GM18909 (cell line): Measurements from ENCODE around the gene FAM193B.
A peak's percentile ranks its signal among the peaks of the same experiment; 100 is the strongest.

Experiments used
- ATAC-seq: cut with Tn5 transposase; IDR thresholded peaks from one replicate; pipeline ENCODE4 v1.9.1; 2021; ENCODE audit warnings: mild to moderate bottlenecking; ENCODE audit not compliant: unreplicated experiment, poor library complexity

Gene FAM193B

GRCh38 chr5:177503351-177504085 is 50.8 kb downstream of the FAM193B start:
- ATAC-seq = no peak

- ATAC-seq = no peak
Observed at GRCh38 chr5:177502886-177503285, 51.5 kb downstream of the FAM193B start.

- ATAC-seq = no peak
Observed at GRCh38 chr5:177501874-177502678, 52.3 kb downstream of the FAM193B start.

DNA sequence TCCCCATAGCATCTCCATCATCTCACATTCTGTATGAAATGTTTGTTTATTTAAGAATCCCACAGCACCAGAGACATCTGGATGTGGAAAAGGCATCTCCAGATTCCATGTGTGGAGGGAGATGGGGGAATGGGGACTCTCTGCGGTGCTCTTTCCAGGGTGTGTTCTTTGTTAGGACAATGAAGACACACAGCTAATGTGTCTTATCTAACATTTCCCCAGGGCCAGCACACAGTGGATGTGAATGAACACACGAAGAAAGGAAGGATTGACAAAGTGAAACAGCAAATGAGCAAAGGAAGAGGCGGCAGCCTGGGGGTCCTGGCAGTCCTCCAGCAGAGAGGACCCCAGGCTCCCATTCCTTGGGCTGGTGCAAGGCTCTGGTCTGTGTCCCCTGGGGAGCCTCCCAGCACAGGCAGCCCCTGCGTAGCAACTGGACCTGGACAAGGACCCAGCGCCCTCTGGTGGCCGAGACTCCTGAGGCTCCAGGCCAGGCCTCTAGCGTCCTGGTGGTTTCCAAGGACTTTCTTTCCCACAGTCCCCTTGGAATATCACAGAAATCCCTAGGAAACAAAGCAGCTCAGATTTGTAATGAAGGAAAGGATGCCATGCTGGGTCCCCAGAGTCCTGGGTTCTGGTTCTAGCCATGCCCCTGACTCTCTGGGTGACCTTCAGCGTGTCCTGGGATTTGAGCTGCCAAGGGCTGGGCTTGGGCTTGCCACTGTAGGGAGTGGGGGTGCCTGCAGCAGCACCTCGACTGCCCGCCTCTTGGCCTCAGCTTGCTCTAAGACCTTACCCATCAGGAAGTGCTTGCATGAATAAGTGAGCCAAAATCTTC is 53.5 kb downstream of the FAM193B start:
- no peak for ATAC-seq

GRCh38 chr5:177499842-177500241 is 54.5 kb downstream of the FAM193B start:
- ATAC-seq = no peak

GRCh38 chr5:177498013-177498787 is 56.2 kb downstream of the FAM193B start:
- peak; percentile 1 for ATAC-seq

GRCh38 chr5:177497292-177498012 is 56.9 kb downstream of the FAM193B start, which contains the start of gene PDLIM7:
Gene PDLIM7, minus strand, starts transcription at chr5:177497604. Its CDS starts 1,092 bp downstream, at chr5:177496512.
- ATAC-seq = peak; percentile 67

DNA sequence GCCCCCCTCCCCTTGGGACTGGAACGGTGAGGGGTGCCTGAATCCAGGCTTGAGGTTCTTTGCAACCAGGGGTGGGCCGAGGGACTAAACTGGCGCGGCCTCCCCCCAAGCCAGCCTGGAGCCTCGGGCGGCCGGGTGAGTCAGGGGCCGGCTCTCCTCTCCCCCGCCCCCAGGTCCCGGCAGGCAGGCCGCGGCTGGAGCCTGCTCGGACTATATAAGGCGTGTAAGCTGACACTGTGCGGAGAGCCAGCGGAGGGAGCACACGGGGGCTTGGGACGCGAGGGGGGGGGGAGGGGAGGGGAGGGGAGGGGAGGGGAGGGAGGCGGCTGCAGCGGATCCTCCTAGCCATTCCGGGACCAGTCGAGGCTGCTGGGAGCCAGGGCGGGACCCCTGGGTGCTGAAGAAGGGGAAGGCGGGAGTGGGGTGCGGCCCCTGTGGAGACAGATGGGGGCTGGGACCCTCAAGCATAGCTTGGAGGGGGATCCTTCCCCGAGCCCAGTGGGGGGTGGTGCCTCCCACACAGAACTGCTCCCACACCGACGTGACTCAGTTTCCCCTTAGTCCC is 57.6 kb downstream of the FAM193B start:
- no peak for ATAC-seq

- ATAC-seq = no peak
Observed at GRCh38 chr5:177496070-177496726, 58.2 kb downstream of the FAM193B start.

- ATAC-seq = no peak
Observed at GRCh38 chr5:177495243-177496060, 58.9 kb downstream of the FAM193B start.

DNA sequence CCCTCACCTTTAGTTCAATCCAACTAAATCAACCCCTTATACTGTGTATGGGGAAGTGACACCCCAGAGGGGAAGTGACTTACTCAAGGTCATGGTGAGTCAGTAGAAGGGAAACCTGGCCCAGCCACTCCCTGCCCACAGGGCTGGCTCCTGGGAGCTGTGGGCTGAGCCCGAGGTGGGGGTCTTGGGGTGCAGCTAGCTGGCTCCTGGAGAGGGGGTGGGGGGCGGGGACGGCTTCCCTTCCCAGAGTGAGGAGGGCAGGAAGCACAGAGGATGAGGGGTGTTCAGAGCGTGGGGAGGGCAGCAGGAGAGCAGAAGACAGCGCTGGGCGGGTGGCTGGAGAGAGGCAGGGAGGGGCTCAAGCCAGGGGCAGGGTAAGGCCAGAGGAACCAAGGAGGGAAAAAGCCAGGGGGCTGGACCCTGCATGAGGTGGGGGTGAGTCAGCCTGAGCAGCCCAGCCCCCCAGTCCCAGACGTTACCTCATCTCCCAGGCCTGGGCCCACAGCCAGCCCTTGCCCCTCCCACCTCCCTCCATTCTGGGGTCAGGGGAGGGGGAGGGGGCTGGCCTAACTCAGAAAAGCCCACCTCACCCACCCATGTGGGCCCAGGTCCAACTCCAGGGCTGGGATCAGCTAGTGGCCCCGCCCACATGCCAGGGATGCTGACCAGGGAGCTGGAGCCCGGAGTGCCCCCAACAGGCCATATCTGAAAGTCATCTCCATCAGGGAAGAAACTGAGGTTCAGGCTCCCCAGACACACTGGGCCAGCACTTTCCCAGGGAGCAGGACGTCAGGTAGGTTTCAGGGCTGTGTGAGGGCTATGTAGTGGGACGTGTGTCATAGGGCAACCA is 59.8 kb downstream of the FAM193B start:
- ATAC-seq = no peak

DNA sequence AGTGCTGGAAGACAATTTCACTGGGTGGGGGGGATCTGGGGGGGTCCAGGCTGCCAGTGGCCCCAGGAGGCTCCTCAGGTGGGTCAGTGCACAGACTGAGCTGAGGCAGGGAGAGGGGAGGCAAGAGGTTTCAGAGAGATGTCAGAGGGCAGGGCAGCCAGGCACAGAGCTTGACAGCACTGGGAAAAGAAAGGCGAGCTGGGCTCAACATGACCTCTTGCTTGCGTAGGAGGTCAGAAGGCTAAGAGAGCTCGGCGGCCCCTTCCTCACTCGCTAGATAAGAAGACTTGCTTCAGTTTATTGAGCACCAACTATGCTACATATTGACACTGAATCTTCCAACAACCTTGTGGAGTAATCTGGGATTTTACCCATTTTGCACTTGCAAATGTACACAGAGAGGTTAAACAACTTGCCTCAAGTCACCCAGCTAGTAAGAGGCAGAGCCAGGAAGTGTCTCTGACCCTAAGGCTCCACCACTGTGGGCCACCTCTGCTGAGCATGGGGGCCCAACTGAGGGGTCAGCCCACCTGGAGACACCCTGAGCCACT is 60.5 kb downstream of the FAM193B start:
- no peak for ATAC-seq

- no peak for ATAC-seq
Observed at GRCh38 chr5:177492841-177493240, 61.5 kb downstream of the FAM193B start.

GRCh38 chr5:177491983-177492746 is 62.2 kb downstream of the FAM193B start:
- no peak for ATAC-seq

DNA sequence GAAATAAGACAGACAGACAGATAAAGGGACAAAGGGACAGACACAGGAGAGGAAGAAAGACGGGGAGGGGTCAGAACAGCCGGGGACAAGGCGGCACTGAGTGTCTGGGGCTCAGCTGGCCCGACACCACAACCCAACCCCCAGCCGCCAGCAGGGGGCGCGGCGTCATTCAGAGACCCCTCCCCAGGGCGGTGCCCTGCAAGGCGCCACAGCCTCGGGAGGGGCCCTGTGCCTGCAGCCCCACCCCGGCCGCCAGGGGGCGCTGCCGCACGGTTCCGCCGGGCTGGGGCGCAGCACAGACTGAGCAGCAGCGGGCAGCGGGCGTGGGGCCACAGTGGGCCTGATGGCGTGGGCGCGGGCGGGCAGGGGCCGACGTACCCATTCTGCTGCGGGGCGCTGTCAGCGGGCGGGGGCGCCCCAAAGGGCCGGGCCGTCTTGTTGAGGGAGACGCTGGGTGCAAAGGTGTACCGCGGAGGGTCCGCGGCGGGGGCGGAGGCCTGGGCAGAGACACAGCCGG is 62.9 kb downstream of the FAM193B start:
- no peak for ATAC-seq
